ENCODE measurements around the gene CRKL. TPM values are rescaled to one million over a fixed set of nuclear protein-coding genes. Genes with fewer than 3 reads are reported as not detected.

CRKL gene
- total RNA-seq, 1 experiment from 2014 or later, result 106 TPM

GRCh38 chr22:20875296-20875695, 41.9 kb upstream of the CRKL start:
- Histone ChIP-seq H2BK15ac (ENCODE audit: low read depth, low read length) (no peak overlapping the region), H3K9ac (ENCODE audit: extremely low read depth, insufficient read length, low read length) (no peak overlapping the region), H2BK20ac (ENCODE audit: low read depth, low read length, poor library complexity, severe bottlenecking) (no peak overlapping the region), H3K79me2 (ENCODE audit: insufficient read depth, low read length) (no peaks in the 10 kb centered on the region), H2BK5ac (ENCODE audit: insufficient read length, low read length) (no peak overlapping the region), H4K8ac (replicated peaks; ENCODE audit: insufficient read length, low read depth, low read length) (no peak overlapping the region), H3K27ac (ENCODE audit: insufficient read length, low read depth, low read length) (no peak overlapping the region), H3K14ac (ENCODE audit: insufficient read depth, low read length) (no peak overlapping the region), H2AK5ac (ENCODE audit: insufficient read length, low read length) (no peak overlapping the region), H3K9me3 (ENCODE audit: control insufficient read depth, low read depth, low read length) (no peaks in the 10 kb centered on the region), H3K4ac (ENCODE audit: low read depth, low read length) (no peak overlapping the region), H2BK12ac (ENCODE audit: insufficient read length, low read depth, low read length) (no peak overlapping the region), H3K56ac (ENCODE audit: insufficient read length, low read depth, low read length) (no peak overlapping the region), H3K23ac (ENCODE audit: insufficient read length, low read depth, low read length) (no peak overlapping the region), H3K4me1 (ENCODE audit: insufficient read depth, low read length) (no peaks in the 10 kb centered on the region), H4K91ac (ENCODE audit: insufficient read length, low read depth, low read length) (no peak overlapping the region), H2AFZ (ENCODE audit: low read length) (no peak overlapping the region), H3T11ph (ENCODE audit: low read length) (no peak overlapping the region), H3K27me3 (ENCODE audit: insufficient read depth, low read length) (no peaks in the 10 kb centered on the region), H3K79me1 (ENCODE audit: insufficient read depth, low read depth, low read length, poor library complexity, severe bottlenecking) (no peaks in the 10 kb centered on the region), H4K20me1 (ENCODE audit: control insufficient read depth, insufficient read depth, insufficient read length) (no peaks in the 10 kb centered on the region), H2BK120ac (ENCODE audit: low read depth, low read length, poor library complexity, severe bottlenecking) (no peak overlapping the region), H4K5ac (ENCODE audit: insufficient read length, low read depth, low read length) (no peak overlapping the region), H3K4me2 (ENCODE audit: insufficient read depth, insufficient read length, low read length) (no peak overlapping the region), H3K18ac (ENCODE audit: insufficient read length, low read depth, low read length) (no peak overlapping the region), H3K23me2 (ENCODE audit: insufficient read length, low read depth, low read length, poor library complexity, severe bottlenecking) (no peaks in the 10 kb centered on the region)
- Mint-ChIP-seq H3K4me1 (peaks cover 5% of the 10 kb centered on the region in 2 experiments), H3K4me3 (no peak overlapping the region), H3K9me3 (peaks cover 0 to 2% of the 10 kb centered on the region in 2 experiments; a peak in 1 of 5 replicates), H3K27me3 (ENCODE audit: low read depth) (no peaks in the 10 kb centered on the region), H3K36me3 (ENCODE audit: insufficient read depth in 1 of 3, low read depth in 3 of 3) (peaks cover 2 to 18% (median 5%) of the 10 kb centered on the region in 3 experiments; a peak in 5 of 7 replicates), H3K27ac (peak overlapping the region in 2 of 3 experiments; percentile 20 to 65; a peak in 3 of 7 replicates)
- DNase-seq, result no peak
- no peak for TF ChIP-seq CTCF (conservative IDR thresholded peaks at IDR 0.05)
- WGBS (ENCODE audit: extremely low coverage, insufficient read length, low lambda C conversion rate), result no CpG with 5 or more reads among the region's 1 CpG
